NCI-H345 treated with DMSO at 0.1 percent for 48 hours (cell line): Measurements from ENCODE around the gene NCEH1.

Source experiments
- DNase-seq: peaks from one replicate; lab custom pipeline; 2025; ENCODE audit not compliant: unreplicated experiment; lab: John Stamatoyannopoulos, UW

NCEH1 gene

GRCh38 chr3:172648747-172649146 lies 62.1 kb downstream of the NCEH1 start:
- no peak for DNase-seq

DNA sequence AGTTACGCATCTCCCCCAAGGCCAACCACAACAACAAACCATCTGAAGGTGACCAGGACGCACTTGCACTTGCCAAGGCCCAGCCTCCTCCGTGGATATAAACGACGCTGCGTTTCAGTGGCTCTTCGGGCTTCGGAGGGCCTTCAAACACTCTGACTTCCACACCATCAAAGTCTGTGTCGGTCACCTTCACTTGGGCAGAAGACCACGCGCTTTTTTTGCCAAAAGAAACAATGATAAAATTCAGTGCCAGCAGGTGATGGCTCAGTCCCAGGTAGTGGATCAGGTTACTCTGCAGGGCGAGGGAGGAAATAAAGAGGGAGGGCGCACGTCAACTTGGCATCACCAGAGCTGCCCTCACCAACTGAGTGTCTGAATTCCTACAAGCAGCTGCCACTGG lies 63.0 kb downstream of the NCEH1 start:
- DNase-seq = no peak

GRCh38 chr3:172647080-172647479 lies 63.8 kb downstream of the NCEH1 start:
- no peak for DNase-seq

GRCh38 chr3:172646439-172647015 lies 64.3 kb downstream of the NCEH1 start:
- DNase-seq = no peak

- DNase-seq = no peak
These were observed 66.6 kb downstream of the NCEH1 start for GRCh38 chr3:172644258-172644657.

DNA sequence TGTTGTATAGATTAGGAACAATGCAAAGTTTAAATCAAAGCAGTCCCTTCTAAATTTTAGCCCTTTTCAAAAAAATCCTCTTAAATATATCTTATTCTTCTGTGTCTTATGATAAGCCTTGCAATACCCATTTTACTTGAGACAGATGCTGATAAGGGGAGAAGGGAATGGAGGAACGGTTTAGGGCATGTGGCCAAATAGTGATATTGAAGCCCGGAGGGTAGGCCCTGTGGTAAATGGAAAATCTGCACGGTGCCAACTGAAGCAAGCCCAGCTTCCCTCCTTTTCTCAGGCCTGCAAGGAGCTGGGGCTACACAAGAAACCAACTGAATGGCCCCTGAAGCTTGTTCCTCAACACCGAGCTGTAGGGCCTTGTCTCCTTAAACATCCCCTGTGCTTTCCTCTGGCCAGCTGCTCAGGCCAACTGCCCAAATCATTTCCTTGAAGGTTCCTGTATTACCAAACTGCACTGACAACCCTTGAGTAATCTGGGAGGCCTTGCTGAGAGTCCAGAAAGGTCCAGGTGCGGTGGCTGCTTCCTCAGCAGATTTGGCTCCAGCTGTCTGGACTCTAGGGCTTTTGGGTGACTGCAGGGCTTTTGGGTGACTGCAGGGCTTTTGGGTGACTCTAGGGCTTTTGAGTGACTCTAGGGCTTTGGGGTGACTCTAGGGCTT lies 67.2 kb downstream of the NCEH1 start:
- no peak for DNase-seq

GRCh38 chr3:172641291-172641690 lies 69.6 kb downstream of the NCEH1 start:
- DNase-seq = no peak

DNA sequence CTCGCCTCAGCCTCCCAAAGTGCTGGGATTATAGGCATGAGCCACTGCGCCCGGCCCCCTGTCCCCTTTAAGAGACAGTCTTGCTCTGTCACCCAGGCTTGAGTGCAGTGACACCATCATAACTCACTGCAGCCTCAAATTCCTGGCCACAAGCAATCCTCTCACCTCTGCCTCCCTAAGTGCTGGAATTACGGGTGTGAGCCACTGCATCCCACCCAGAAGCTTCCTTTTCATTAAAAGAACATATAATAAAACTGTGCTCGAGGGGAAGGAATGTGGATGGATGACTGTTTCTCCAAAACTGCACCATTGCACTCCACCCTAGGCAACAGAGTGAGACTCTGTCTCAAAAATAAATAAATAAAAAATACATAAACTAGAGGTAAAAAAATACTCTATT lies 70.1 kb downstream of the NCEH1 start:
- no peak for DNase-seq

- DNase-seq = no peak
These were observed 75.3 kb downstream of the NCEH1 start for GRCh38 chr3:172635588-172635987.

- DNase-seq = no peak
These were observed 75.9 kb downstream of the NCEH1 start for GRCh38 chr3:172634948-172635347.

DNA sequence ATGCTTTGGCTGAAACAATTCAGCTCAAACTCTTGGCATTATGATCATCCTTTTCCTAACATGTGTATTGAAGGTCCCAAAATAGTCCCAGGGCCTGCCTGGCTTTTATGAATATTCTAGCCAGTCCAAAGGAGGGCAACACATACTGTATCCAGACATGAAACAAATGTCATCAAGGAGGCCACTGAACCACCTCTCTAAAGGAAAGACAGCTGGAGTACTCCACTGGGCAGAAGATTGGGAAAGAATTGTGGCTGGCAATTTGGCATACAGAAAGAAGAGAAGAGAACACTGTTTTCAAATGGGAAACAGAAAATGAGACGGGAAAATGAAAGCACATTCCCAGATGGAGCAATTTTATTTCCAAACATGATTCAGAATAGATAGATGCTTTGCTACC lies 80.6 kb downstream of the NCEH1 start:
- no peak for DNase-seq

DNA sequence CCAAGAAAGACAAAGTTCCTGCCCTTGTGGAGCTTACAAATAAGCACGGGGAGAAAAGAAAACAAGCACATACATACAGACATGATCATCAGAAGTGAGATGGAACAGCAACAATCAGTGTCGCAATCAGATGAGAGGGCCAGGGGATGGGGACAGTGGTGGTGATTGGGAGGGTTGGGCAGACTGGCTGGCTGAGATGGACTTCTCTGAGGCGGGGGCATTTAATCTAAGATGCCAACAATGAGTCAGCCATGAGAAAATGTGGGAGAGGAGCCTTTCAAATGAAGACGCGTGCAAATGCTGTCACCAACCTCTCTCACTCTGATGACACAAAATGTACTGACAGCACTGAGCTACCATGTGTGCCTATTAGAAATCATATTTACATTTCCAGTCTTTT lies 81.4 kb downstream of the NCEH1 start:
- DNase-seq = no peak

DNA sequence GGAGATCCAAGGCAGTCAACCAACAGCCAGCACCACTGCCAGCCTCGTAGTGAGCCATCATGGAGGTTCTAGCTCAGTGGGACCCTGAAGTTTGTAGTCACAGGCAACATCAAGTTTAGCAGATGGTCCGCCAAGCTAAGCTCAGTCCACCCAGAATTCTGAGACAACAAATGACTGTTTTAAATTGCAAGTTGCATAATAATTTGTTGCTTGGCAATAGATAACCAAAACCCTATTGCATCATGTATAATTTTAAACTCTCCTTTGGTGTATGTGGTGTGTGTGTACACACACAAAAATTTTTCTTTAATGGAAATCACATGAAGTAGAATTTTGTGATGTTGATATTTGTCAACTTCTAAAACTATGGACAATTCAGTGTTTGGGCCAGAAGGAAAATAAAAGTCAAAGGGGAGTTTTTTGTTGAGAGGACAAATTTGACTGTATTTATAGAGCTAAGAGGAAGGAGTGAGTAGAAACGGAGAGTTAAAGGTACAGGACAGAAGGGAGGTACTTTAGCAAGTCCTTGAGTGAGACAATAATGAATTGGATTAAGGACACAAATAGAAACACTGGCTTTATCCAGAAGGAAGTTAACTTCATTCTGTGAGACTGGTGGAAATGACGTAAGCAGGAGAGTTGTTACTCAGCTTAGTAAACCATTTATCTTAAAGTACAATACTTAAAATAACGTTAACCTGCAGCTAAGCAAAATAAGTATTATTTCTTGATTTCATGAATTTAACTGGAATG lies 83.6 kb downstream of the NCEH1 start:
- DNase-seq = no peak

- DNase-seq = no peak
These were observed 84.7 kb downstream of the NCEH1 start for GRCh38 chr3:172626021-172626640.

- no peak for DNase-seq
These were observed 85.5 kb downstream of the NCEH1 start for GRCh38 chr3:172625404-172625803.

DNA sequence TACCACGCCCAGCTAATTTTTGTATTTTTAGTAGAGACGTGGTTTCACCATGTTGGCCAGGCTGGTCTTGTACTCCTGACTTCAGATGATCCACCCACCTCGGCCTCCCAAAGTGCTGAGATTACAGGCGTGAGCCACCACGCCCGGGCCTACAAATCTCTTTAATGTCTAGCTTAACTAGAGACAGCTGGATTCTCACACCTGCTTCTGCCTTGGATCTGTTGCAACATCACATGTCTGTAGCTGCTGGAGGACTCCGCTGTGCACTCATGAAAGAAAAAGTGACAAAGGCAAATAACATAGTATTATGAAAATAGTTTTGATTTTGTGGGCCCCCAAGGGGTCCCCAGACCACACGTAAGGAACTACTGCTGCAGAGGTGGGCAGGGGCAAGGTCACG lies 85.9 kb downstream of the NCEH1 start:
- no peak for DNase-seq

DNA sequence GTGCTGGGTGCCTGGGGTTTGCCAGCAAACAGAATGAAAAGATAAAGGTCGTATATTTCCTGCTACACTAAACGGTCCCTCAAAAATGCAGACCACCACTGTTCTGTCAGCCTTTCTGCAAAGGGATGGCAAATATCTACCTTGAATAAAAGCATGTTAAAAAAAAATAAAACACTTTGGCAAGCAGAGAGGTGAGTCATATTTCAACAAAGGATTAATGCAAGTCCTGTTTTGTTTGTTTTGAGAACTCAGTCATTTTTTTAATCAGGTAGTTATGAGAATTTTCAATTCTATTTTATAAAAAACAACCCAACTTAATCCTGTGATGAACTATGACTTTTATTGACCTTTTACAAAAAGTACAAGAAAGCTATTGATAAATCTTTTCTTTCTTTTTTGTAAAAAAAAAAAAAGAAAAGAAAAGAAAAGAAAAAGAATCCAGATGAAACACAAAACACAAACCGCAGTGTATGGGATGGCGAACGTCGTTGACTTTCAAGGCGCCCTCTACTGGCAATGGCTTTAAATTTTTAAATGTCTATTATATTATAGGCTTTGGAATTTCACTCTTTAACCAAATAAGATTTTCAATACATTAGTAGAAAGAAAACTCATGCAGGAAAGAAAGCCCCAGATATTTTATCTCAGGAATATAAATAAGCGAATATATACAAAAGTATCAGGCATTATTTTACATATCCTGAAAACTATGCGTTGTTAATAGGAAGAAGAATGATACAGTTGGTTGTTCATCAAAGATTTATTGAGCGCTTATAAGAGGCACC lies 87.8 kb downstream of the NCEH1 start:
- no peak for DNase-seq

DNA sequence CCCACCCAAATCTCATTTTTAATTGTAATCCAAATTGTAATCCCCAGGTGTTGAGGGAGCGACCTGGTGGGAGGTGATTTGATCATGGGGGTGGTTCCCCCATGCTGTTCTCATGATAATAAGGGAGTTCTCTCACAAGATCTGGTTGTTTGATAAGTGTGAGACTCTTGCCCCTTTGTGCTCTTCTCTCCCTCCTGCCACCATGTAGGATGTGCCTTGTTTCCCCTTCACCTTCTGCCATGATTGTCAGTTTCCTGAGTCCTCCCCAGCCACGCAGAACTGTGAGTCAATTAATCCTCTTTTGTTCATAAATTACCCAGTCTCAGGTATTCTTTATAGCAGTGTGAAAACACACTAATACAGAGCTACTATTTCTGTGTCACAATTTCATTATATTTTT lies 88.7 kb downstream of the NCEH1 start:
- DNase-seq = no peak

DNA sequence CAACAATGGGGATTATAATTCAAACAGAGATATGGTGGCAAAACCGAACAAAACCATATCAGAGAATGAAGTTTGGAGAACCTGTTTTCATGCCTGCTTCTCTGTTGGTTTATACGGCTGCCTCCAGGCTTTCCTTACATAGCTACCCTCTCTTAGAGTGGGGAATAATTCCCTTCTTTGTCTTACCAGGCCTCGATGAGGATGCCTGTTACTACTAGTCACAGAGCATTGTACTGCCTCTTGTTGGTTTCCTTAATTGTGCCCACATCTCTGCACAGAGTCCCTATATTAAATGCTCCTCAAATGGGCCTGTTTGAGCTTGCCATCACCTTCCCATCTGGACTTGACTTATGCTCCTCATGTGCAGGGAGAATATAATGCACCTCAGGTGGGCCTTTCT lies 92.9 kb downstream of the NCEH1 start:
- no peak for DNase-seq

DNA sequence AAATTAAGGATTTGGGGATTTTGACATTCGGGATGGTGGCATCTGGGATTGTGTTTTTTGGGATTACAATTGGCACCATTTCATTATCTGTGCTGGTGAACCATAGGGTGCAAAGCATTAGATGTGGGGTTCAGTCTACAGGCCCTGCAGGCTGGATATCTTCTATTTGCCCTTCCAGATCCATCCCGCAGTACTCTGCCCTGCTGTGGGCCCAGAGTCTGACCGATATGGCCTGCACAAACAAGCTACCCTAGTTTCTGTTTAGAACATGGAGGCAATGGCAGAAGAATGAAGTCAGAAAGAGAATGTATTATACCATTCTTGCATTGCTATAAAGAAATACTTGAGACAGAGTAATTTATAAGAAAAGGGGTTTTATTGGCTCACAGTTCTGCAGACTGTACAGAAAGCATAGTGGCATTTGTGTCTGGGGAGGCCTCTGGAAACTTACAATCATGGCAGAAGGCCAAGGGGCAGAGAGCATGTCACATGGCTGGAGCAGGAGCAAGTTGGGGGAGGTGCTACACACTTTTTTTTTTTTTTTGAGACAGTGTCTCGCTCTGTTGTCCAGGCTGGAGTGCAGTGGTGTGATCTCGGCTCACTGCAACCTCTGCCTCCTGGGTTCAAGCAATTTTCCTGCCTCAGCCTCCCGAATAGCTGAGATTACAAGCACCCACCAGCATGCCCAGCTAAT lies 93.7 kb downstream of the NCEH1 start:
- no peak for DNase-seq

GRCh38 chr3:172616031-172616461 lies 94.8 kb downstream of the NCEH1 start:
- DNase-seq = no peak
